ENCODE measurements around the gene UBAP1.
"Not testable (repeated sequence)": the region's sequence is repeated elsewhere in the genome, so short reads cannot be mapped to it uniquely, and the experiment has no call there.

Gene UBAP1

DNA sequence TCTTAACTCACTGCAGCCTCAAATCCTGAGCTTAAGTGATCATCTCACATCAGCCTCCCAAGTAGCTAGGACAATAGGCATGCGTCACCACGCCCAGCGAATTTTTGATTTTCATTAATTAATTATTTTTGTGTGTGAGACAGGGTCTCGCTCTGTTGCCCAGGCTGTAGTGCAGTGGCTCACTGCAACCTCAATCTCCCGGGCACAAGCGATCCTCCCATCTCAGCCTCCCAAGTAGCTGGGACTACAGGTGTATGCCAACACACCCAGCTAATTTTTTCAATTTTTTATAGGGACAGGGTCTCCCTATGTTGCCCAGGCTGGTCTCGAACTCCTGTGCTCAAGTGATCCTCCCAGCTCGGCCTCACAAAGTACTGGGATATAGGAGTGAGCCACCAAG, 41.4 kb downstream of the UBAP1 start:
- Histone ChIP-seq H3K4me3 (no peak overlapping the region), H3K4me1 (peaks cover 0 to 12% (median 0%) of the 10 kb centered on the region in 4 donors), H3K27me3 (no peaks in the 10 kb centered on the region), H3K9me3 (no peaks in the 10 kb centered on the region), H3K36me3 (no peaks in the 10 kb centered on the region), H3K27ac (no peak overlapping the region)
- intact Hi-C loops (cut with DNase I; ENCODE audit: low total_unique reads) = no loop called here
- TF ChIP-seq, protein P1, sequence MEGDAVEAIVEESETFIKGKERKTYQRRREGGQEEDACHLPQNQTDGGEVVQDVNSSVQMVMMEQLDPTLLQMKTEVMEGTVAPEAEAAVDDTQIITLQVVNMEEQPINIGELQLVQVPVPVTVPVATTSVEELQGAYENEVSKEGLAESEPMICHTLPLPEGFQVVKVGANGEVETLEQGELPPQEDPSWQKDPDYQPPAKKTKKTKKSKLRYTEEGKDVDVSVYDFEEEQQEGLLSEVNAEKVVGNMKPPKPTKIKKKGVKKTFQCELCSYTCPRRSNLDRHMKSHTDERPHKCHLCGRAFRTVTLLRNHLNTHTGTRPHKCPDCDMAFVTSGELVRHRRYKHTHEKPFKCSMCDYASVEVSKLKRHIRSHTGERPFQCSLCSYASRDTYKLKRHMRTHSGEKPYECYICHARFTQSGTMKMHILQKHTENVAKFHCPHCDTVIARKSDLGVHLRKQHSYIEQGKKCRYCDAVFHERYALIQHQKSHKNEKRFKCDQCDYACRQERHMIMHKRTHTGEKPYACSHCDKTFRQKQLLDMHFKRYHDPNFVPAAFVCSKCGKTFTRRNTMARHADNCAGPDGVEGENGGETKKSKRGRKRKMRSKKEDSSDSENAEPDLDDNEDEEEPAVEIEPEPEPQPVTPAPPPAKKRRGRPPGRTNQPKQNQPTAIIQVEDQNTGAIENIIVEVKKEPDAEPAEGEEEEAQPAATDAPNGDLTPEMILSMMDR (IDR thresholded peaks at IDR 0.05) = no peak
- DNase-seq = no peak

- TF ChIP-seq, protein P1 (IDR thresholded peaks at IDR 0.05) = no peak
- no peak overlapping the region for H3K27ac ChIP-seq
- intact Hi-C loops (cut with DNase I; ENCODE audit: low total_unique reads) = no loop called here
- no peak overlapping the region for H3K4me3 ChIP-seq
- H3K4me1 ChIP-seq = peaks cover 0 to 8% (median 0%) of the 10 kb centered on the region in 4 donors
- H3K36me3 ChIP-seq = no peaks in the 10 kb centered on the region
- no peaks in the 10 kb centered on the region for H3K27me3 ChIP-seq
- DNase-seq = no peak
- no peaks in the 10 kb centered on the region for H3K9me3 ChIP-seq
Measured at GRCh38 chr9:34224349-34224748, 45.5 kb downstream of the UBAP1 start.

GRCh38 chr9:34226144-34226760, 47.4 kb downstream of the UBAP1 start:
- H3K27ac ChIP-seq; H3K27me3 ChIP-seq; DNase-seq; H3K4me3 ChIP-seq; H3K9me3 ChIP-seq; H3K36me3 ChIP-seq; intact Hi-C loops (cut with DNase I; ENCODE audit: low total_unique reads); H3K4me1 ChIP-seq: not testable (repeated sequence)

- DNase-seq = no peak
- intact Hi-C loops (cut with DNase I; ENCODE audit: low total_unique reads) = no loop called here
- Histone ChIP-seq H3K27me3 (no peaks in the 10 kb centered on the region), H3K36me3 (peaks cover 0 to 7% (median 0%) of the 10 kb centered on the region in 3 donors), H3K27ac (no peak overlapping the region), H3K4me3 (no peak overlapping the region), H3K9me3 (no peaks in the 10 kb centered on the region), H3K4me1 (peaks cover 0 to 8% (median 0%) of the 10 kb centered on the region in 4 donors)
- TF ChIP-seq, protein P1 (IDR thresholded peaks at IDR 0.05) = no peak
Measured at GRCh38 chr9:34227445-34227844, 48.6 kb downstream of the UBAP1 start.

DNA sequence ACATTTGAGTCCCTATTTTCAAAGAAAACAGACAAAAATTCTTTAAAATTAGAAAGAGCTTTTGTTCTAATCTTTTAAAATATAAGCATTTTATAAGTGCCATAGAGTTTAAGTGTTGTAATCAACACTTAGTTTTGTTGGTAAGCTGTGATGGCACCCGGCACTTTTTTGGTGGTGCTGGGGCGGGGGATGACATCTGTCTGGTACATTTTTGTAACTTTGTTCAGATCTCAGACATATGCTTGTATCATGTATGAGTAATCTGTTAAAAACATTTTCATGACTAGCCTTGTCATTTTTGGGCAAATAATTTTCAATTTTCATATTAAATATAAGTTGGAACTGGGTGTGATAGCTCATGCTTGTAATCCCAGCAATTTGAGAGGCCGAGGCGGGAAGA, 51.7 kb downstream of the UBAP1 start:
- Histone ChIP-seq H3K36me3 (peaks cover 6 to 15% (median 6%) of the 10 kb centered on the region in 3 donors), H3K27ac (no peak overlapping the region), H3K4me1 (no peaks in the 10 kb centered on the region), H3K27me3 (no peaks in the 10 kb centered on the region), H3K4me3 (no peak overlapping the region), H3K9me3 (no peaks in the 10 kb centered on the region)
- no peak for DNase-seq
- intact Hi-C loops (cut with DNase I; ENCODE audit: low total_unique reads) = no loop called here
- TF ChIP-seq, protein P1 (IDR thresholded peaks at IDR 0.05) = no peak

GRCh38 chr9:34232201-34232600, 53.4 kb downstream of the UBAP1 start:
- H3K27me3 ChIP-seq = no peaks in the 10 kb centered on the region
- intact Hi-C loops (cut with DNase I; ENCODE audit: low total_unique reads) = no loop called here
- no peak for DNase-seq
- no peak overlapping the region for H3K27ac ChIP-seq
- H3K4me1 ChIP-seq = no peaks in the 10 kb centered on the region
- no peaks in the 10 kb centered on the region for H3K9me3 ChIP-seq
- TF ChIP-seq, protein P1 (IDR thresholded peaks at IDR 0.05) = no peak
- peaks cover 6 to 31% (median 22%) of the 10 kb centered on the region in 3 donors for H3K36me3 ChIP-seq
- no peak overlapping the region for H3K4me3 ChIP-seq

Data from tibial artery (tissue), 4 donors.